Stimulated activated CD4-positive, alpha-beta T cell treated with anti-CD3 and anti-CD28 coated beads, Interleukin-12 subunit alpha, Interleukin-12 subunit beta, amount 100 ng/mL, for 4 hours (primary cell): ENCODE measurements around the gene SRSF12.
"Not testable (repeated sequence)": the region's sequence is repeated elsewhere in the genome, so short reads cannot be mapped to it uniquely, and the experiment has no call there.

Experiments
- DNase-seq: peaks from one replicate; pipeline ENCODE4 v3.0.0-alpha.2; 2020

Gene SRSF12

GRCh38 chr6:89069536-89070163, 48.2 kb downstream of the SRSF12 start:
- no peak for DNase-seq

- DNase-seq: no peak
These were observed 49.2 kb downstream of the SRSF12 start for GRCh38 chr6:89068695-89069094.

GRCh38 chr6:89067796-89068195, 50.1 kb downstream of the SRSF12 start:
- no peak for DNase-seq

GRCh38 chr6:89066940-89067646, 50.8 kb downstream of the SRSF12 start:
- DNase-seq: no peak

GRCh38 chr6:89066121-89066520, 51.8 kb downstream of the SRSF12 start:
- not testable (repeated sequence) for DNase-seq

- not testable (repeated sequence) for DNase-seq
These were observed 52.9 kb downstream of the SRSF12 start for GRCh38 chr6:89064931-89065330.

GRCh38 chr6:89063881-89064280, 54.0 kb downstream of the SRSF12 start:
- no peak for DNase-seq

GRCh38 chr6:89059227-89059626, 58.6 kb downstream of the SRSF12 start:
- DNase-seq: no peak

GRCh38 chr6:89058627-89059026, 59.2 kb downstream of the SRSF12 start:
- no peak for DNase-seq

GRCh38 chr6:89057759-89058158, 60.1 kb downstream of the SRSF12 start:
- no peak for DNase-seq

- DNase-seq: no peak
These were observed 63.7 kb downstream of the SRSF12 start for GRCh38 chr6:89054208-89054607.

GRCh38 chr6:89051676-89052075, 66.2 kb downstream of the SRSF12 start:
- DNase-seq: no peak

GRCh38 chr6:89050697-89051096, 67.2 kb downstream of the SRSF12 start:
- DNase-seq: no peak

- no peak for DNase-seq
These were observed 67.7 kb downstream of the SRSF12 start for GRCh38 chr6:89050155-89050554.

- no peak for DNase-seq
These were observed 68.9 kb downstream of the SRSF12 start for GRCh38 chr6:89048985-89049384.

- DNase-seq: no peak
These were observed 69.5 kb downstream of the SRSF12 start for GRCh38 chr6:89048288-89048923.

GRCh38 chr6:89047473-89047872, 70.4 kb downstream of the SRSF12 start:
- DNase-seq: no peak
